GM12891 (cell line): ENCODE results near the gene CREB3L2.

Experiments
- POLR2AphosphoS5 ChIP-seq: IDR thresholded peaks from 2 replicates; pipeline ENCODE4 v1.6.1; 2011; ENCODE audit warnings: low read depth, low read length, control low read depth
- TAF1 ChIP-seq: IDR thresholded peaks from 2 replicates; pipeline ENCODE4 v1.6.1; 2011; ENCODE audit warnings: low read depth, low read length, control low read depth

- TF ChIP-seq POLR2AphosphoS5 (no peak), TAF1 (no peak)
These were observed 13.2 kb upstream of the CREB3L2 start for GRCh38 chr7:138015096-138015495.
